HEK293 (cell line): Measurements from ENCODE around the gene IGFBP2.

Source experiments
- CTCF ChIA-PET: fragments of 350-600 bp; formaldehyde crosslinking; extraction: SDS; loops from one replicate; lab custom pipeline; 2021; ENCODE audit warnings: antibody characterized with exemption; lab: Yijun Ruan, JAX
- POLR2A ChIA-PET: fragments of 300-600 bp; formaldehyde crosslinking; extraction: SDS; loops from one replicate; lab custom pipeline; 2020; ENCODE audit warnings: antibody characterized with exemption, inconsistent platforms; lab: Yijun Ruan, JAX
- H3K27ac ChIP-seq: fragments of 200-500 bp; sonication (Bioruptor generic); 2 replicates; pipeline ENCODE4 v1.5.1; 2014; ENCODE audit warnings: low read depth, low read length, control low read depth, inconsistent platforms; ENCODE audit errors: extremely low read depth
- H3K36me3 ChIP-seq, 2 experiments: fragments of 200-500 bp in 1 of 2; sonication (Bioruptor generic) in 1 of 2; 1 replicate in 1 of 2; 2 replicates in 1 of 2; pipeline ENCODE4 v1.5.1; 2014 to 2017; ENCODE audit warnings: inconsistent platforms in 2 of 2, low read length in 2 of 2; ENCODE audit not compliant: control insufficient read depth in 2 of 2, insufficient read depth in 1 of 2
- H3K4me1 ChIP-seq: fragments of 200-500 bp; sonication (Bioruptor generic); 2 replicates; pipeline ENCODE4 v1.5.1; 2014; ENCODE audit warnings: mild to moderate bottlenecking, low read length, inconsistent platforms; ENCODE audit not compliant: control insufficient read depth, insufficient read depth
- H3K4me3 ChIP-seq: 2 replicates; pipeline ENCODE4 v1.5.1; 2011; ENCODE audit warnings: low read depth, mild to moderate bottlenecking, control low read depth, low read length, moderate library complexity
- H3K9me3 ChIP-seq: fragments of 200-500 bp; sonication (Bioruptor generic); 2 replicates; pipeline ENCODE4 v1.5.1; 2014; ENCODE audit warnings: low read depth, low read length, inconsistent platforms; ENCODE audit not compliant: control insufficient read depth, insufficient read depth
- AEBP2 ChIP-seq: fragments of 450-650 bp; formaldehyde crosslinking; IDR thresholded peaks from 2 replicates; pipeline ENCODE4 v1.5.1; 2016; ENCODE audit warnings: missing biosample characterization, missing genetic modification characterization, borderline replicate concordance
- GLIS1 ChIP-seq: fragments of 450-650 bp; formaldehyde crosslinking; IDR thresholded peaks from 2 replicates; pipeline ENCODE4 v1.5.1; 2016; ENCODE audit warnings: missing biosample characterization, missing genetic modification characterization
- TRIM28 ChIP-seq: IDR thresholded peaks from 2 replicates; pipeline ENCODE4 v1.6.1; 2011; ENCODE audit warnings: low read length, control low read depth, borderline replicate concordance
- ZBTB26 ChIP-seq: fragments of 450-650 bp; formaldehyde crosslinking; optimal IDR thresholded peaks from 2 replicates; pipeline ENCODE3; 2016; ENCODE audit warnings: missing biosample characterization, mild to moderate bottlenecking, missing genetic modification characterization
- ZBTB44 ChIP-seq: fragments of 450-650 bp; IDR thresholded peaks from 2 replicates; pipeline ENCODE4 v1.5.1; 2018; ENCODE audit warnings: missing biosample characterization, mild to moderate bottlenecking, missing genetic modification characterization
- ZEB2 ChIP-seq: fragments of 450-650 bp; formaldehyde crosslinking; IDR thresholded peaks from 2 replicates; pipeline ENCODE4 v1.5.1; 2016; ENCODE audit warnings: missing biosample characterization, missing genetic modification characterization
- ZFHX2 ChIP-seq: fragments of 450-650 bp; formaldehyde crosslinking; conservative IDR thresholded peaks from 2 replicates; pipeline ENCODE4 v1.5.1; 2016; ENCODE audit warnings: missing biosample characterization, missing genetic modification characterization
- ZNF133 ChIP-seq: fragments of 450-650 bp; formaldehyde crosslinking; IDR thresholded peaks from 2 replicates; pipeline ENCODE4 v1.5.1; 2016; ENCODE audit warnings: missing biosample characterization, missing genetic modification characterization
- ZNF24 ChIP-seq: fragments of 450-650 bp; formaldehyde crosslinking; IDR thresholded peaks from 2 replicates; pipeline ENCODE4 v1.5.1; 2016; ENCODE audit warnings: missing biosample characterization, missing genetic modification characterization
- ZNF266 ChIP-seq: fragments of 450-650 bp; formaldehyde crosslinking; IDR thresholded peaks from 2 replicates; pipeline ENCODE4 v1.5.1; 2016; ENCODE audit warnings: missing biosample characterization, missing genetic modification characterization, low read depth
- ZNF280D ChIP-seq: fragments of 450-650 bp; formaldehyde crosslinking; IDR thresholded peaks from 2 replicates; pipeline ENCODE4 v1.5.1; 2016; ENCODE audit warnings: missing biosample characterization, missing genetic modification characterization
- ZNF366 ChIP-seq: fragments of 450-650 bp; formaldehyde crosslinking; conservative IDR thresholded peaks from 2 replicates; pipeline ENCODE4 v1.5.1; 2016; ENCODE audit warnings: missing biosample characterization, missing genetic modification characterization
- ZNF394 ChIP-seq: fragments of 450-650 bp; formaldehyde crosslinking; IDR thresholded peaks from 2 replicates; pipeline ENCODE4 v1.5.1; 2016; ENCODE audit warnings: missing biosample characterization, missing genetic modification characterization, mild to moderate bottlenecking, moderate library complexity, borderline replicate concordance
- ZNF704 ChIP-seq: fragments of 450-650 bp; formaldehyde crosslinking; IDR thresholded peaks from 2 replicates; pipeline ENCODE4 v1.5.1; 2016; ENCODE audit warnings: missing biosample characterization, missing genetic modification characterization
- ZSCAN30 ChIP-seq: fragments of 450-650 bp; IDR thresholded peaks from 2 replicates; pipeline ENCODE4 v1.5.1; 2018; ENCODE audit warnings: missing biosample characterization, mild to moderate bottlenecking, missing genetic modification characterization, moderate library complexity
- ZSCAN5A ChIP-seq: fragments of 450-650 bp; formaldehyde crosslinking; IDR thresholded peaks from 2 replicates; pipeline ENCODE4 v1.5.1; 2016; ENCODE audit warnings: missing biosample characterization, missing genetic modification characterization

Gene IGFBP2

GRCh38 chr2:216701544-216701943 is 68.3 kb downstream of the IGFBP2 start (continued):
- TF ChIP-seq ZSCAN5A (tag by site-specific recombination): no peak
- no peak for TF ChIP-seq ZSCAN30 (tag by site-specific recombination)

- Histone ChIP-seq H3K4me1 (peaks cover 22% of the 10 kb centered on the region), H3K9me3 (no peaks in the 10 kb centered on the region), H3K36me3 (no peaks in the 10 kb centered on the region), H3K27ac (no peak overlapping the region), H3K4me3 (no peak overlapping the region)
- TF ChIP-seq GLIS1 (tag by site-specific recombination) (no peak), ZNF24 (tag by site-specific recombination) (no peak), ZNF394 (tag by site-specific recombination) (no peak), ZNF280D (tag by site-specific recombination) (no peak), ZNF266 (tag by site-specific recombination) (no peak), AEBP2 (tag by site-specific recombination) (no peak), TRIM28 (no peak), ZBTB26 (tag by site-specific recombination) (no peak), ZNF133 (tag by site-specific recombination) (no peak), ZEB2 (tag by site-specific recombination) (no peak), ZFHX2 (no peak), ZNF366 (tag by site-specific recombination) (no peak), ZNF704 (tag by site-specific recombination) (no peak), ZBTB44 (no peak)
- ChIA-PET POLR2A (no interaction called here), CTCF (interaction anchor here (1.1 to 1.8 kb wide), 3 partner anchors 69 to 463 kb away, joined by 3 to 6 read pairs (median 5); no protein-coding TSS in a partner anchor)
These were observed 69.5 kb downstream of the IGFBP2 start for GRCh38 chr2:216702756-216703155.
